HepG2 (cell line): Measurements from ENCODE around the gene TBCD. TPM values are rescaled to one million over a fixed set of nuclear protein-coding genes. Genes with fewer than 3 reads are reported as not detected.

Experiments
- ATAC-seq: fragments of 200-7000 bp; cut with Tn5 transposase; 3 replicates; pipeline ENCODE4 v1.9.1; 2020; ENCODE audit warnings: mild to moderate bottlenecking, moderate library complexity
- BruUV-seq: library from RNA; stranded (reverse); fragments of 400-500 nt; replicated peaks from 2 replicates; lab custom pipeline; 2021; lab: Mats Ljungman, UMichigan
- CTCF ChIA-PET: fragments of 300-600 bp; formaldehyde crosslinking; extraction: SDS; loops from one replicate; lab custom pipeline; 2021; ENCODE audit warnings: low total read pairs, inconsistent platforms, low intra/inter-chr PET ratio; lab: Yijun Ruan, JAX
- POLR2A ChIA-PET: fragments of 350-600 bp; sonication (Branson Sonifier 250); formaldehyde crosslinking; loops from one replicate; lab custom pipeline; 2020; ENCODE audit warnings: antibody characterized with exemption, inconsistent platforms; lab: Yijun Ruan, JAX
- DNase-seq: peaks from one replicate; pipeline ENCODE4 v3.0.0-alpha.2; 2015; ENCODE audit warnings: low spot score
- FAIRE-seq: peaks from 3 replicates; lab custom pipeline; 2011; peaks lifted over from hg19 to GRCh38; lab: Jason Lieb, UNC
- H2AFZ ChIP-seq: one replicate; pipeline ENCODE4 v1.6.1; 2011; ENCODE audit warnings: low read length, inconsistent platforms
- H3K27ac ChIP-seq: fragments of 300-600 bp; 3 replicates; pipeline ENCODE4 v1.8.0; 2011; ENCODE audit warnings: mixed run types, mild to moderate bottlenecking, mixed read lengths, low read length, inconsistent platforms; ENCODE audit not compliant: insufficient read depth; ENCODE audit errors: extremely low read length
- H3K27me3 ChIP-seq, 2 experiments: fragments of 200-600 bp in 1 of 2; 2 replicates in 1 of 2; 3 replicates in 1 of 2; pipeline versions ENCODE4 v1.6.0 to v1.8.0; 2011; ENCODE audit warnings: low read length in 2 of 2, mild to moderate bottlenecking in 2 of 2, moderate library complexity in 2 of 2, inconsistent platforms in 1 of 2; ENCODE audit not compliant: insufficient read depth in 2 of 2, control insufficient read depth in 1 of 2
- H3K36me3 ChIP-seq, 2 experiments: fragments of 200-600 bp in 1 of 2; replicated peaks in 1 of 2; 2 replicates in 1 of 2; 3 replicates in 1 of 2; pipeline versions ENCODE4 v1.5.1 to v1.8.0; 2011; ENCODE audit warnings: low read length in 2 of 2, inconsistent platforms in 1 of 2; ENCODE audit not compliant: insufficient read depth in 2 of 2, control insufficient read depth in 1 of 2
- H3K4me1 ChIP-seq: 2 replicates; pipeline ENCODE4 v1.5.1; 2012; ENCODE audit warnings: low read length, inconsistent platforms; ENCODE audit not compliant: insufficient read depth
- H3K4me2 ChIP-seq: 2 replicates; pipeline ENCODE4 v1.6.0; 2011; ENCODE audit warnings: low read depth, low read length, inconsistent platforms
- H3K4me3 ChIP-seq, 3 experiments: fragments of 200-600 bp in 1 of 3; sonication (generic), shearing (Covaris generic) in 1 of 3; replicated peaks in 1 of 3; 2 replicates each; pipeline ENCODE4 v1.5.1; 2011 to 2016; ENCODE audit warnings: low read length in 3 of 3, inconsistent platforms in 2 of 3, low read depth in 2 of 3, mild to moderate bottlenecking in 2 of 3, control low read depth in 1 of 3, mixed read lengths in 1 of 3; ENCODE audit not compliant: insufficient read depth in 1 of 3
- H3K79me2 ChIP-seq: one replicate; pipeline ENCODE4 v1.6.1; 2011; ENCODE audit warnings: low read length, inconsistent platforms; ENCODE audit not compliant: insufficient read depth
- H3K9ac ChIP-seq: 2 replicates; pipeline ENCODE4 v1.6.0; 2011; ENCODE audit warnings: mild to moderate bottlenecking, low read depth, low read length, inconsistent platforms; ENCODE audit not compliant: insufficient read depth
- H3K9me3 ChIP-seq: 2 replicates; pipeline ENCODE4 v1.5.1; 2012; ENCODE audit warnings: mild to moderate bottlenecking, low read length
- H4K20me1 ChIP-seq: 2 replicates; pipeline ENCODE4 v1.6.0; 2011; ENCODE audit warnings: inconsistent platforms, mild to moderate bottlenecking, low read length, moderate library complexity; ENCODE audit not compliant: insufficient read depth
- ARHGAP35 ChIP-seq: sonication (generic); formaldehyde crosslinking; IDR thresholded peaks from 2 replicates; pipeline ENCODE4 v1.9.0; 2022; ENCODE audit warnings: mild to moderate bottlenecking, inconsistent platforms, moderate library complexity, missing genetic modification reagents, borderline replicate concordance
- FOXO4 ChIP-seq: sonication (generic); formaldehyde crosslinking; conservative IDR thresholded peaks from 2 replicates; pipeline ENCODE4 v1.8.1; 2023; ENCODE audit warnings: missing genetic modification reagents
- USF2 ChIP-seq, 2 experiments: sonication (generic) in 1 of 2; formaldehyde crosslinking in 1 of 2; IDR thresholded peaks; 2 replicates each; pipeline versions ENCODE4 v1.5.1 to v1.6.1; 2011 to 2020; ENCODE audit warnings: borderline replicate concordance in 1 of 2, low read depth in 1 of 2, low read length in 1 of 2, mild to moderate bottlenecking in 1 of 2, missing genetic modification reagents in 1 of 2, moderate library complexity in 1 of 2
- ZBTB40 ChIP-seq, 2 experiments: fragments of 450-650 bp in 1 of 2; sonication (generic) in 1 of 2; formaldehyde crosslinking in 1 of 2; IDR thresholded peaks; 2 replicates each; pipeline versions ENCODE4 v1.6.1 to v1.8.0; 2016 to 2022; ENCODE audit warnings: antibody characterized with exemption in 1 of 2, mild to moderate bottlenecking in 1 of 2, missing genetic modification reagents in 1 of 2
- WGBS: methylation state at CpG from one replicate; pipeline ENCODE4 v1.1.6; 2017; ENCODE audit warnings: low lambda C conversion rate; 5-methylcytosine and 5-hydroxymethylcytosine counted together
- in situ Hi-C: cut with HindIII; loops from 2 replicates; pipeline ENCODE4 v1.10.0; 2017; ENCODE audit warnings: low pct_unique_long_range_greater_than_20kb; ENCODE audit not compliant: extremely low pct_ligation_motif_present
- intact Hi-C: fragments of 100-400 bp; cut with micrococcal nuclease; formaldehyde crosslinking; loops from one replicate; pipeline ENCODE4 v1.10.0; 2022; ENCODE audit not compliant: unreplicated experiment
- polyA plus RNA-seq, 8 experiments: library from polyadenylated mRNA; depleted of rRNA in 3 of 8; stranded (reverse) in 7 of 8; unstranded in 1 of 8; fragments of >200 nt; fragmentation: Illumina TruSeq in 4 of 8; extraction: Trizol in 4 of 8; gene quantifications; 2 replicates each; pipeline versions ENCODE4 v1.2.1 to v1.2.3, GENCODE V29; 2011 to 2016; ENCODE audit warnings: low read depth in 4 of 8, missing spikeins in 1 of 8, mixed read lengths in 1 of 8; ENCODE audit not compliant: insufficient read depth in 1 of 8
- total RNA-seq, 5 experiments: library from RNA; depleted of rRNA; stranded (reverse); fragments of >200 nt; fragmentation: Illumina TruSeq; extraction: Trizol; gene quantifications; 2 replicates each; pipeline ENCODE4 v1.2.3, GENCODE V29; 2016; ENCODE audit warnings: low read depth in 1 of 5

The TBCD gene
- total and polyA plus RNA-seq, 2 of the 13 experiments (the other 11 are each of a cell fraction or from before 2014, with no cell fraction given): 33.9 to 54.8 TPM

GRCh38 chr17:82858376-82859126 lies 106.7 kb downstream of the TBCD start:
- DNase-seq: no peak
- in situ Hi-C loops (no loop called here), intact Hi-C loops (no loop called here)
- no peak overlapping the region; the same call in 1 of the 2 replicates for H3K9ac ChIP-seq
- peaks cover 17% of the 10 kb centered on the region for H3K4me1 ChIP-seq
- H3K27me3 ChIP-seq: no peaks in the 10 kb centered on the region
- TF ChIP-seq ZBTB40 (IDR thresholded peaks at IDR 0.05): no peak
- 0 out of 2 replicates have a peak, but pooled peaks have one; percentile 9 for TF ChIP-seq ZBTB40 (CRISPR knock-in tag; IDR thresholded peaks at IDR 0.05)
- no peak for TF ChIP-seq ARHGAP35 (CRISPR knock-in tag)
- 0 out of 2 replicates have a peak, but pooled peaks have one; percentile 41 for TF ChIP-seq FOXO4 (CRISPR knock-in tag)
- no peak for TF ChIP-seq USF2 (IDR thresholded peaks at IDR 0.05; ENCODE audit: low read depth, low read length)
- TF ChIP-seq USF2 (CRISPR knock-in tag; IDR thresholded peaks at IDR 0.05; ENCODE audit: borderline replicate concordance): no peak
- H2AFZ ChIP-seq: no peak overlapping the region
- no peak for FAIRE-seq
- no peak for ATAC-seq
- 96% methylated on average over 24 of the region's 28 CpGs for WGBS
- no peaks in the 10 kb centered on the region for H3K79me2 ChIP-seq
- H3K9me3 ChIP-seq: no peaks in the 10 kb centered on the region
- no peaks in the 10 kb centered on the region for H4K20me1 ChIP-seq
- no peak overlapping the region for H3K4me2 ChIP-seq
- H3K36me3 ChIP-seq: peaks cover 0 to 6% of the 10 kb centered on the region in 2 experiments; a peak in 1 of 5 replicates
- POLR2A ChIA-PET: no interaction called here
- H3K4me3 ChIP-seq: no peak overlapping the region
- no peak overlapping the region for H3K27ac ChIP-seq
- BruUV-seq: no TSS peak
- CTCF ChIA-PET: no interaction called here
